CD4-positive, alpha-beta T cell treated with Interleukin-6 for 4 hours (primary cell): Measurements from ENCODE around the gene GPR63.
A peak's percentile ranks its signal among the peaks of the same experiment; 100 is the strongest.

Experiments used
- DNase-seq: peaks from one replicate; pipeline ENCODE4 v3.0.0-alpha.2; 2020; ENCODE audit warnings: mixed read lengths

GPR63 gene

GRCh38 chr6:96837081-96837971 is at the start of gene GPR63:
TSS of gene GPR63 (minus strand) at chr6:96837477. CDS start at chr6:96799731, 37,746 bp downstream.
- peak; percentile 80 for DNase-seq

GRCh38 chr6:96886519-96886918 is 49.2 kb upstream of the GPR63 start:
- DNase-seq: no peak

GRCh38 chr6:96885187-96885631 is 47.9 kb upstream of the GPR63 start:
- DNase-seq: peak; percentile 2

- no peak for DNase-seq
Measured at GRCh38 chr6:96878143-96878542, 40.9 kb upstream of the GPR63 start.

- no peak for DNase-seq
Measured at GRCh38 chr6:96876886-96877545, 39.7 kb upstream of the GPR63 start.

GRCh38 chr6:96872976-96873375 is 35.7 kb upstream of the GPR63 start:
- DNase-seq: no peak

GRCh38 chr6:96865055-96865405 is 27.8 kb upstream of the GPR63 start:
- DNase-seq: no peak

- no peak for DNase-seq
Measured at GRCh38 chr6:96864216-96865054, 27.2 kb upstream of the GPR63 start.

- no peak for DNase-seq
Measured at GRCh38 chr6:96862560-96862959, 25.3 kb upstream of the GPR63 start.

GRCh38 chr6:96861588-96861987 is 24.3 kb upstream of the GPR63 start:
- DNase-seq: no peak

- DNase-seq: no peak
Measured at GRCh38 chr6:96856856-96857255, 19.6 kb upstream of the GPR63 start.

- no peak for DNase-seq
Measured at GRCh38 chr6:96853083-96853482, 15.8 kb upstream of the GPR63 start.

- no peak for DNase-seq
Measured at GRCh38 chr6:96852605-96853004, 15.3 kb upstream of the GPR63 start.

GRCh38 chr6:96851858-96852257 is 14.6 kb upstream of the GPR63 start:
- DNase-seq: no peak

- no peak for DNase-seq
Measured at GRCh38 chr6:96849615-96850014, 12.3 kb upstream of the GPR63 start.

GRCh38 chr6:96844530-96844929 is 7.3 kb upstream of the GPR63 start:
- no peak for DNase-seq

GRCh38 chr6:96841345-96841744 is 4.1 kb upstream of the GPR63 start:
- DNase-seq: no peak

GRCh38 chr6:96836631-96837080 is 621 bp downstream of the GPR63 start:
- peak; percentile 5 for DNase-seq

GRCh38 chr6:96834070-96834469 is 3.2 kb downstream of the GPR63 start:
- DNase-seq: no peak

GRCh38 chr6:96832780-96833179 is 4.5 kb downstream of the GPR63 start:
- no peak for DNase-seq

- DNase-seq: no peak
Measured at GRCh38 chr6:96826865-96827264, 10.4 kb downstream of the GPR63 start.

GRCh38 chr6:96823743-96824142 is 13.5 kb downstream of the GPR63 start:
- no peak for DNase-seq

GRCh38 chr6:96821034-96821433 is 16.2 kb downstream of the GPR63 start:
- no peak for DNase-seq
